Mucosa of stomach (tissue), 1 donor: ENCODE results near the gene CD3G.

Source experiments
- H3K27me3 ChIP-seq: one replicate; pipeline ENCODE4 v1.7.0; 2013; ENCODE audit warnings: mild to moderate bottlenecking, low read length; ENCODE audit not compliant: control insufficient read depth, insufficient read depth
- H3K36me3 ChIP-seq: one replicate; pipeline ENCODE4 v1.7.0; 2013; ENCODE audit warnings: low read length; ENCODE audit not compliant: control insufficient read depth, insufficient read depth
- H3K4me1 ChIP-seq: one replicate; pipeline ENCODE4 v1.7.0; 2013; ENCODE audit warnings: mild to moderate bottlenecking, low read length; ENCODE audit not compliant: control insufficient read depth, insufficient read depth
- H3K4me3 ChIP-seq: one replicate; pipeline ENCODE4 v1.7.0; 2013; ENCODE audit warnings: low read length
- H3K9ac ChIP-seq: one replicate; pipeline ENCODE4 v1.7.0; 2013; ENCODE audit warnings: mild to moderate bottlenecking, low read length, moderate library complexity
- H3K9me3 ChIP-seq: one replicate; pipeline ENCODE4 v1.7.0; 2013; ENCODE audit warnings: mild to moderate bottlenecking, low read length, moderate library complexity; ENCODE audit not compliant: control insufficient read depth
- donor health status: Pancreatic carcinoma.

Gene CD3G

GRCh38 chr11:118334745-118335144 is 9.4 kb upstream of the CD3G start:
- no peaks in the 10 kb centered on the region for H3K36me3 ChIP-seq
- H3K9me3 ChIP-seq, result no peaks in the 10 kb centered on the region
- no peak overlapping the region for H3K9ac ChIP-seq
- no peak overlapping the region for H3K4me3 ChIP-seq
- no peaks in the 10 kb centered on the region for H3K27me3 ChIP-seq
- peaks cover 10% of the 10 kb centered on the region for H3K4me1 ChIP-seq

- Histone ChIP-seq H3K4me1 (peaks cover 10% of the 10 kb centered on the region), H3K9me3 (no peaks in the 10 kb centered on the region), H3K27me3 (no peaks in the 10 kb centered on the region), H3K4me3 (no peak overlapping the region), H3K36me3 (no peaks in the 10 kb centered on the region), H3K9ac (peak overlapping the region; percentile 13)
Observed at GRCh38 chr11:118338637-118339061, 5.5 kb upstream of the CD3G start.

GRCh38 chr11:118339281-118339961 is 4.7 kb upstream of the CD3G start:
- no peaks in the 10 kb centered on the region for H3K36me3 ChIP-seq
- no peaks in the 10 kb centered on the region for H3K27me3 ChIP-seq
- no peaks in the 10 kb centered on the region for H3K9me3 ChIP-seq
- no peak overlapping the region for H3K9ac ChIP-seq
- H3K4me3 ChIP-seq, result no peak overlapping the region
- peaks cover 10% of the 10 kb centered on the region for H3K4me1 ChIP-seq

- H3K4me3 ChIP-seq, result no peak overlapping the region
Observed at GRCh38 chr11:118340449-118340848, 3.7 kb upstream of the CD3G start.

GRCh38 chr11:118341261-118341660 is 2.9 kb upstream of the CD3G start:
- peaks cover 13% of the 10 kb centered on the region for H3K4me1 ChIP-seq
- no peaks in the 10 kb centered on the region for H3K36me3 ChIP-seq
- no peaks in the 10 kb centered on the region for H3K9me3 ChIP-seq
- H3K9ac ChIP-seq, result no peak overlapping the region
- no peaks in the 10 kb centered on the region for H3K27me3 ChIP-seq
- no peak overlapping the region for H3K4me3 ChIP-seq

More at GRCh38 chr11:118340449-118340848, 3.7 kb upstream of the CD3G start:
- no peak overlapping the region for H3K9ac ChIP-seq
- no peaks in the 10 kb centered on the region for H3K9me3 ChIP-seq
- no peaks in the 10 kb centered on the region for H3K27me3 ChIP-seq
- peaks cover 13% of the 10 kb centered on the region for H3K4me1 ChIP-seq
- no peaks in the 10 kb centered on the region for H3K36me3 ChIP-seq

GRCh38 chr11:118341815-118342489 is 2.2 kb upstream of the CD3G start:
- Histone ChIP-seq H3K9me3 (no peaks in the 10 kb centered on the region), H3K27me3 (no peaks in the 10 kb centered on the region), H3K4me3 (no peak overlapping the region), H3K4me1 (peaks cover 13% of the 10 kb centered on the region), H3K36me3 (no peaks in the 10 kb centered on the region), H3K9ac (no peak overlapping the region)

GRCh38 chr11:118342503-118343161 is 1.5 kb upstream of the CD3G start, which contains the start of gene CD3D:
TSS of gene CD3D (minus strand) at chr11:118342705. CDS start at chr11:118342607, 98 bp downstream.
- Histone ChIP-seq H3K36me3 (no peaks in the 10 kb centered on the region), H3K9ac (no peak within 1 kb of the TSS), H3K27me3 (no peaks in the 10 kb centered on the region), H3K9me3 (no peaks in the 10 kb centered on the region), H3K4me1 (peaks cover 13% of the 10 kb centered on the region), H3K4me3 (no peak within 1 kb of the TSS)

- Histone ChIP-seq H3K9me3 (no peaks in the 10 kb centered on the region), H3K4me3 (no peak overlapping the region), H3K36me3 (no peaks in the 10 kb centered on the region), H3K4me1 (peaks cover 12% of the 10 kb centered on the region), H3K9ac (no peak overlapping the region), H3K27me3 (no peaks in the 10 kb centered on the region)
Observed at GRCh38 chr11:118343248-118343647, 896 bp upstream of the CD3G start.

- Histone ChIP-seq H3K4me3 (no peak overlapping the region), H3K27me3 (no peaks in the 10 kb centered on the region), H3K9ac (no peak overlapping the region), H3K4me1 (peaks cover 3% of the 10 kb centered on the region), H3K36me3 (no peaks in the 10 kb centered on the region), H3K9me3 (no peaks in the 10 kb centered on the region)
Observed at GRCh38 chr11:118349475-118349874, 5.3 kb downstream of the CD3G start.

- Histone ChIP-seq H3K4me1 (no peaks in the 10 kb centered on the region), H3K9me3 (no peaks in the 10 kb centered on the region), H3K36me3 (no peaks in the 10 kb centered on the region), H3K9ac (no peak overlapping the region), H3K4me3 (no peak overlapping the region), H3K27me3 (no peaks in the 10 kb centered on the region)
Observed at GRCh38 chr11:118353084-118353710, 9.1 kb downstream of the CD3G start.

- Histone ChIP-seq H3K9ac (no peak overlapping the region), H3K4me3 (no peak overlapping the region), H3K9me3 (no peaks in the 10 kb centered on the region), H3K36me3 (no peaks in the 10 kb centered on the region), H3K27me3 (no peaks in the 10 kb centered on the region), H3K4me1 (no peaks in the 10 kb centered on the region)
Observed at GRCh38 chr11:118358071-118358470, 13.9 kb downstream of the CD3G start.
